ENCODE measurements around the gene FAM170B. TPM values are rescaled to one million over a fixed set of nuclear protein-coding genes. Genes with fewer than 3 reads are reported as not detected.

The FAM170B gene
- total and polyA plus RNA-seq, 9 of the 15 experiments (the other 6 are each of a cell fraction or from before 2014, with no cell fraction given), result 0.11 to 0.21 TPM; not detected in 7

- TF ChIP-seq USF2 (CRISPR knock-in tag; IDR thresholded peaks at IDR 0.05), result peak; percentile 16; the same call in 1 of the 2 replicates
Measured at GRCh38 chr10:49179699-49180443, 46.0 kb upstream of the FAM170B start (continued).

- Histone ChIP-seq H3K4me3 (no peak overlapping the region), H3K9me3 (replicated peaks; ENCODE audit: control insufficient read depth, insufficient read depth, low read depth, low read length) (no peaks in the 10 kb centered on the region), H4K20me1 (replicated peaks; ENCODE audit: control insufficient read depth, insufficient read depth, low read length) (no peaks in the 10 kb centered on the region), H3K27me3 (ENCODE audit: control insufficient read depth in 2 of 2, insufficient read depth in 2 of 2, low read length in 2 of 2) (no peaks in the 10 kb centered on the region), H3K79me2 (ENCODE audit: control insufficient read depth, insufficient read depth, low read length) (peaks cover 96% of the 10 kb centered on the region), H2AFZ (ENCODE audit: low read depth, low read length) (peak overlapping the region; percentile 19; the same call in 1 of the 2 replicates), H3K36me3 (ENCODE audit: control insufficient read depth, insufficient read depth, low read length) (peaks cover 25% of the 10 kb centered on the region; the same call in 1 of the 3 replicates), H3K4me1 (replicated peaks in 1 of 2; ENCODE audit: control insufficient read depth in 2 of 2, insufficient read depth in 2 of 2, low read length in 2 of 2) (peaks cover 70 to 98% of the 10 kb centered on the region in 2 experiments), H3K9ac (ENCODE audit: insufficient read depth in 1 of 2, low read depth in 2 of 2, low read length in 2 of 2) (peak overlapping the region in 1 of 2 experiments; percentile 53; a peak in 2 of 4 replicates), H3K9me1 (ENCODE audit: control insufficient read depth, insufficient read depth, low read length) (peaks cover 7% of the 10 kb centered on the region), H3K27ac (ENCODE audit: extremely low read depth, low read depth, low read length) (peak overlapping the region; percentile 84), H3K4me2 (ENCODE audit: insufficient read depth, low read length) (no peak overlapping the region)
- no peak for FAIRE-seq
- ATAC-seq, result no peak
- CTCF ChIA-PET (ENCODE audit: low intra/inter-chr PET ratio), result no interaction called here
- in situ Hi-C loops (cut with MboI) (no loop called here), intact Hi-C loops (cut with micrococcal nuclease) (no loop called here)
- DNase-seq (ENCODE audit: extremely low read depth in 1 of 4, low spot score in 3 of 4), result peak in 2 of 4 experiments; percentile 16 to 27
- POLR2A ChIA-PET, result interaction anchor here (0.6 to 2.5 kb wide), 6 partner anchors 9 to 322 kb away, joined by 3 to 11 read pairs (median 4); partner anchors contain the start of gene TMEM273
- 67% methylated on average over 6 of the region's 6 CpGs for WGBS (ENCODE audit: insufficient coverage, low coverage, missing lambda C conversion rate)
- no TSS peak for BruUV-seq (replicated peaks)
- TF ChIP-seq SRSF9 (IDR thresholded peaks at IDR 0.05; ENCODE audit: borderline replicate concordance, low read depth, low read length) (no peak), ZNF584 (CRISPR knock-in tag; IDR thresholded peaks at IDR 0.05; ENCODE audit: low read depth) (no peak), SPI1 (IDR thresholded peaks at IDR 0.05; ENCODE audit: borderline replicate concordance, low read depth, low read length) (peak; percentile 94), YBX1 (IDR thresholded peaks at IDR 0.05) (no peak), ZNF3 (CRISPR knock-in tag; IDR thresholded peaks at IDR 0.05) (no peak), MAFG (tag; conservative IDR thresholded peaks at IDR 0.05) (no peak), CHD4 (IDR thresholded peaks at IDR 0.05; ENCODE audit: insufficient read depth, insufficient replicate concordance, low read depth, low read length, poor library complexity, severe bottlenecking) (peak; percentile 66), GABPA (tag; conservative IDR thresholded peaks at IDR 0.05; ENCODE audit: low read depth) (0 out of 2 replicates have a peak, but pooled peaks have one; percentile 15), FOXO4 (CRISPR knock-in tag; IDR thresholded peaks at IDR 0.05) (no peak), TCF15 (CRISPR knock-in tag; IDR thresholded peaks at IDR 0.05) (no peak), SMAD1 (IDR thresholded peaks at IDR 0.05; ENCODE audit: low read depth, low read length, partially characterized antibody) (no peak), ZNF165 (CRISPR knock-in tag; IDR thresholded peaks at IDR 0.05; ENCODE audit: borderline replicate concordance) (no peak), ZNF583 (CRISPR knock-in tag; IDR thresholded peaks at IDR 0.05) (no peak)
Measured at GRCh38 chr10:49178489-49179471, 45.0 kb upstream of the FAM170B start.

All from K562 (cell line).